Measurements from ENCODE around the gene SUGCT.
"Not testable (repeated sequence)": the region's sequence is repeated elsewhere in the genome, so short reads cannot be mapped to it uniquely, and the experiment has no call there.

DNA sequence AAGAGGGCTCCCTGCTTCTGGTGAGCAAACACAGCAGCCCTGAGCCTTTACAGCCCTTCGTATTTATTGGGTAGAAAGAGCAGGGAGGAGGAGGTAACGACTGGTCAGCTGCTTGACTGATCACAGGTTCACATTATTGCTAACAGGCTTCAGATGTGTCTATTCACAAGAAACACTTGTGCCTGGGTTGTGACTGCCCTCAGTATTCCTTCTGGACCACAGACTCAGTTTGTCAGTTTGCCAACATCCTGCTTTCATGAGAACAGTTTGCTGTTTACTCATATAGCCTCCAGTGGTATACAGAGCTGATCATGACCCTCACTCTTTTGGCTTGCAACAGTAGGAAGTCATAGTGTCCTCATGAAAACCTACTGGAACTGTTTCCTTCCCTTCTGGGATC, 467.5 kb downstream of the SUGCT start:
- not testable (repeated sequence) for TF ChIP-seq CTCF (IDR thresholded peaks at IDR 0.05 in 8 of 11, conservative IDR thresholded peaks at IDR 0.05 in 3 of 11); POLR2A (IDR thresholded peaks at IDR 0.05); POLR2AphosphoS5 (IDR thresholded peaks at IDR 0.05)
